Right lobe of liver (tissue), 6 donors: Measurements from ENCODE around the gene HEXD. TPM values are rescaled to one million over a fixed set of nuclear protein-coding genes. Genes with fewer than 3 reads are reported as not detected.

Source experiments
- ATAC-seq, 4 donors: fragments of 200-7000 bp; cut with Tn5 transposase; one replicate each; pipeline ENCODE4 v1.9.1; 2020; ENCODE audit warnings: mild to moderate bottlenecking in 4 of 4, moderate library complexity in 4 of 4
- DNase-seq, 3 donors: peaks; one replicate each; pipeline ENCODE4 v3.0.0-alpha.2; 2020
- H3K27ac ChIP-seq, 3 donors: fragments of 200-600 bp; one replicate each; pipeline ENCODE4 v1.8.0; 2022
- H3K27me3 ChIP-seq, 2 donors: fragments of 200-600 bp; one replicate each; pipeline ENCODE4 v1.8.0; 2022
- H3K36me3 ChIP-seq, 4 donors: fragments of 200-600 bp; sonication (generic) in 1 of 4; one replicate each; pipeline versions ENCODE4 v1.5.1 to v1.8.0; 2017 to 2022; ENCODE audit warnings: control low read depth in 1 of 4
- H3K4me1 ChIP-seq, 4 donors: fragments of 200-600 bp; sonication (generic) in 1 of 4; one replicate each; pipeline versions ENCODE4 v1.5.1 to v1.8.0; 2017 to 2022; ENCODE audit warnings: control low read depth in 1 of 4
- H3K4me3 ChIP-seq, 3 donors: fragments of 200-600 bp; one replicate each; pipeline ENCODE4 v1.8.0; 2022
- H3K9me3 ChIP-seq, 4 donors: fragments of 200-600 bp; sonication (generic) in 1 of 4; one replicate each; pipeline versions ENCODE4 v1.5.1 to v1.8.0; 2017 to 2022; ENCODE audit warnings: control low read depth in 1 of 4
- CTCF ChIP-seq, 4 donors: fragments of 200-600 bp in 3 of 4; fragments of 450-650 bp in 1 of 4; IDR thresholded peaks; one replicate each; pipeline versions ENCODE4 v1.5.1 to v1.8.0; 2016 to 2022; ENCODE audit warnings: antibody characterized with exemption in 4 of 4, mild to moderate bottlenecking in 2 of 4
- POLR2A ChIP-seq: fragments of 450-650 bp; IDR thresholded peaks from one replicate; pipeline ENCODE4 v1.6.1; 2017; ENCODE audit warnings: antibody characterized with exemption, mild to moderate bottlenecking
- WGBS: methylation state at CpG from one replicate; pipeline ENCODE4 v1.1.6; 2018; ENCODE audit warnings: low coverage, low lambda C conversion rate; ENCODE audit not compliant: insufficient coverage; ENCODE audit errors: missing lambda C conversion rate; 5-methylcytosine and 5-hydroxymethylcytosine counted together
- intact Hi-C, 2 donors: fragments of 100-400 bp; cut with DNase I; formaldehyde crosslinking; loops; one replicate each; pipeline versions ENCODE4 v1.11.2 to v1.14.1; 2022
- total RNA-seq, 6 experiments: library from RNA; depleted of rRNA in 2 of 6; stranded (reverse); fragments of >200 nt in 2 of 6; fragmentation: NEBNext Ultra II Directional in 3 of 6; extraction: Animal tissue kit (Norgen Biotek cat#: 25700) in 3 of 6; gene quantifications; one replicate each; pipeline versions ENCODE4 v1.1.0 to v1.2.4, GENCODE V29; 2016 to 2023
- donor health status: DM: no; HTN: yes; CAD: no.
- donor health status: DM: no; HTN: no; CAD: no.
- donor health status: DM: no; HTN: no; CAD: no.
- donor health status: DM: no; HTN: yes; CAD: no.
- donor health status: DM: no; HTN: yes; CAD: no.

The HEXD gene
- total RNA-seq, 6 experiments from 2014 or later: 9.6 to 30.4 (median 20.2) TPM

GRCh38 chr17:82405051-82405450 is 13.1 kb upstream of the HEXD start:
- no peak overlapping the region for H3K27ac ChIP-seq
- TF ChIP-seq CTCF (IDR thresholded peaks at IDR 0.05): no peak
- no peak for TF ChIP-seq POLR2A
- H3K4me3 ChIP-seq: no peak overlapping the region
- ATAC-seq: no peak
- intact Hi-C loops: no loop called here
- H3K27me3 ChIP-seq: no peaks in the 10 kb centered on the region
- H3K36me3 ChIP-seq: no peaks in the 10 kb centered on the region
- peaks cover 0 to 8% (median 0%) of the 10 kb centered on the region in 4 donors for H3K4me1 ChIP-seq
- no peaks in the 10 kb centered on the region for H3K9me3 ChIP-seq
- DNase-seq: no peak
- 97% methylated on average over 7 of the region's 14 CpGs for WGBS

- Histone ChIP-seq H3K27ac (no peak overlapping the region), H3K27me3 (no peaks in the 10 kb centered on the region), H3K9me3 (no peaks in the 10 kb centered on the region), H3K4me3 (no peak overlapping the region), H3K4me1 (peaks cover 0 to 8% (median 0%) of the 10 kb centered on the region in 4 donors), H3K36me3 (no peaks in the 10 kb centered on the region)
- no peak for TF ChIP-seq POLR2A
- no peak for TF ChIP-seq CTCF (IDR thresholded peaks at IDR 0.05)
- no peak for ATAC-seq
- DNase-seq: no peak
- WGBS: 97% methylated on average over 8 of the region's 14 CpGs
- intact Hi-C loops: no loop called here
These were observed 11.9 kb upstream of the HEXD start for GRCh38 chr17:82406131-82406671.

GRCh38 chr17:82407255-82407654 is 10.9 kb upstream of the HEXD start:
- peaks cover 0 to 8% (median 0%) of the 10 kb centered on the region in 4 donors for H3K4me1 ChIP-seq
- H3K4me3 ChIP-seq: no peak overlapping the region
- intact Hi-C loops: no loop called here
- H3K36me3 ChIP-seq: no peaks in the 10 kb centered on the region
- ATAC-seq (no peak), DNase-seq (no peak)
- H3K27ac ChIP-seq: no peak overlapping the region
- no peaks in the 10 kb centered on the region for H3K9me3 ChIP-seq
- no peaks in the 10 kb centered on the region for H3K27me3 ChIP-seq
- TF ChIP-seq CTCF (IDR thresholded peaks at IDR 0.05): no peak
- TF ChIP-seq POLR2A: no peak
- 64% methylated on average over 4 of the region's 13 CpGs for WGBS

GRCh38 chr17:82408288-82408937 is 9.7 kb upstream of the HEXD start:
- Histone ChIP-seq H3K36me3 (no peaks in the 10 kb centered on the region), H3K4me3 (no peak overlapping the region), H3K9me3 (no peaks in the 10 kb centered on the region), H3K27me3 (no peaks in the 10 kb centered on the region), H3K27ac (no peak overlapping the region), H3K4me1 (no peaks in the 10 kb centered on the region)
- DNase-seq (no peak), ATAC-seq (no peak)
- WGBS: 94% methylated on average over 6 of the region's 15 CpGs
- TF ChIP-seq CTCF (IDR thresholded peaks at IDR 0.05) (no peak), POLR2A (no peak)
- intact Hi-C loops: no loop called here
